HEK293 (cell line): ENCODE results near the gene CMTM2.

ENCODE experiments used
- CTCF ChIA-PET: fragments of 350-600 bp; formaldehyde crosslinking; extraction: SDS; loops from one replicate; lab custom pipeline; 2021; ENCODE audit warnings: antibody characterized with exemption; lab: Yijun Ruan, JAX
- POLR2A ChIA-PET: fragments of 300-600 bp; formaldehyde crosslinking; extraction: SDS; loops from one replicate; lab custom pipeline; 2020; ENCODE audit warnings: antibody characterized with exemption, inconsistent platforms; lab: Yijun Ruan, JAX
- H3K27ac ChIP-seq: fragments of 200-500 bp; sonication (Bioruptor generic); 2 replicates; pipeline ENCODE4 v1.5.1; 2014; ENCODE audit warnings: low read depth, low read length, control low read depth, inconsistent platforms; ENCODE audit errors: extremely low read depth
- H3K36me3 ChIP-seq, 2 experiments: fragments of 200-500 bp in 1 of 2; sonication (Bioruptor generic) in 1 of 2; 1 replicate in 1 of 2; 2 replicates in 1 of 2; pipeline ENCODE4 v1.5.1; 2014 to 2017; ENCODE audit warnings: inconsistent platforms in 2 of 2, low read length in 2 of 2; ENCODE audit not compliant: control insufficient read depth in 2 of 2, insufficient read depth in 1 of 2
- H3K4me1 ChIP-seq: fragments of 200-500 bp; sonication (Bioruptor generic); 2 replicates; pipeline ENCODE4 v1.5.1; 2014; ENCODE audit warnings: mild to moderate bottlenecking, low read length, inconsistent platforms; ENCODE audit not compliant: control insufficient read depth, insufficient read depth
- H3K4me3 ChIP-seq: 2 replicates; pipeline ENCODE4 v1.5.1; 2011; ENCODE audit warnings: low read depth, mild to moderate bottlenecking, control low read depth, low read length, moderate library complexity
- H3K9me3 ChIP-seq: fragments of 200-500 bp; sonication (Bioruptor generic); 2 replicates; pipeline ENCODE4 v1.5.1; 2014; ENCODE audit warnings: low read depth, low read length, inconsistent platforms; ENCODE audit not compliant: control insufficient read depth, insufficient read depth
- BCL6B ChIP-seq: fragments of 450-650 bp; formaldehyde crosslinking; IDR thresholded peaks from 2 replicates; pipeline ENCODE4 v1.5.1; 2017; ENCODE audit warnings: missing biosample characterization, missing genetic modification characterization
- EGR2 ChIP-seq: fragments of 450-650 bp; formaldehyde crosslinking; IDR thresholded peaks from 2 replicates; pipeline ENCODE4 v1.5.1; 2016; ENCODE audit warnings: low read depth, missing biosample characterization, missing genetic modification characterization
- KLF10 ChIP-seq: fragments of 450-650 bp; IDR thresholded peaks from 2 replicates; pipeline ENCODE4 v1.5.1; 2018; ENCODE audit warnings: missing biosample characterization, mild to moderate bottlenecking, missing genetic modification characterization
- KLF16 ChIP-seq: fragments of 450-650 bp; formaldehyde crosslinking; IDR thresholded peaks from 2 replicates; pipeline ENCODE4 v1.5.1; 2017; ENCODE audit warnings: missing biosample characterization, missing genetic modification characterization
- SETDB1 ChIP-seq: IDR thresholded peaks from one replicate; pipeline ENCODE4 v1.6.1; 2017; ENCODE audit warnings: mild to moderate bottlenecking, low read length, moderate library complexity, mixed read lengths; ENCODE audit not compliant: insufficient read length
- SP7 ChIP-seq: fragments of 450-650 bp; formaldehyde crosslinking; IDR thresholded peaks from 2 replicates; pipeline ENCODE4 v1.5.1; 2016; ENCODE audit warnings: missing biosample characterization, missing genetic modification characterization
- ZBTB11 ChIP-seq: fragments of 450-650 bp; formaldehyde crosslinking; conservative IDR thresholded peaks from 2 replicates; pipeline ENCODE4 v1.5.1; 2016; ENCODE audit warnings: low read depth, missing biosample characterization, missing genetic modification characterization
- ZBTB21 ChIP-seq: fragments of 450-650 bp; formaldehyde crosslinking; IDR thresholded peaks from 2 replicates; pipeline ENCODE4 v1.5.1; 2017; ENCODE audit warnings: missing biosample characterization, missing genetic modification characterization
- ZBTB8A ChIP-seq: fragments of 450-650 bp; formaldehyde crosslinking; IDR thresholded peaks from 2 replicates; pipeline ENCODE4 v1.5.1; 2016; ENCODE audit warnings: missing biosample characterization, missing genetic modification characterization
- ZIC2 ChIP-seq: fragments of 450-650 bp; formaldehyde crosslinking; IDR thresholded peaks from 2 replicates; pipeline ENCODE4 v1.5.1; 2016; ENCODE audit warnings: missing biosample characterization, missing genetic modification characterization
- ZNF10 ChIP-seq: fragments of 450-650 bp; formaldehyde crosslinking; IDR thresholded peaks from 2 replicates; pipeline ENCODE4 v1.5.1; 2017; ENCODE audit warnings: missing biosample characterization, missing genetic modification characterization
- ZNF132 ChIP-seq: fragments of 450-650 bp; formaldehyde crosslinking; IDR thresholded peaks from 2 replicates; pipeline ENCODE4 v1.5.1; 2017; ENCODE audit warnings: missing biosample characterization, missing genetic modification characterization, borderline replicate concordance
- ZNF148 ChIP-seq: fragments of 450-650 bp; formaldehyde crosslinking; IDR thresholded peaks from 2 replicates; pipeline ENCODE4 v1.5.0; 2017; ENCODE audit warnings: missing biosample characterization, missing genetic modification characterization, borderline replicate concordance
- ZNF155 ChIP-seq: fragments of 450-650 bp; formaldehyde crosslinking; IDR thresholded peaks from 2 replicates; pipeline ENCODE4 v1.5.1; 2016; ENCODE audit warnings: missing biosample characterization, missing genetic modification characterization
- ZNF24 ChIP-seq: fragments of 450-650 bp; formaldehyde crosslinking; IDR thresholded peaks from 2 replicates; pipeline ENCODE4 v1.5.1; 2016; ENCODE audit warnings: missing biosample characterization, missing genetic modification characterization
- ZNF433 ChIP-seq: fragments of 450-650 bp; formaldehyde crosslinking; IDR thresholded peaks from 2 replicates; pipeline ENCODE4 v1.5.1; 2016; ENCODE audit warnings: missing biosample characterization, missing genetic modification characterization, low read depth
- ZNF473 ChIP-seq: fragments of 450-650 bp; formaldehyde crosslinking; IDR thresholded peaks from 2 replicates; pipeline ENCODE4 v1.5.1; 2017; ENCODE audit warnings: missing biosample characterization, missing genetic modification characterization
- ZNF501 ChIP-seq: fragments of 450-650 bp; formaldehyde crosslinking; IDR thresholded peaks from 2 replicates; pipeline ENCODE4 v1.5.1; 2016; ENCODE audit warnings: missing biosample characterization, missing genetic modification characterization
- ZNF544 ChIP-seq: fragments of 450-650 bp; formaldehyde crosslinking; IDR thresholded peaks from 2 replicates; pipeline ENCODE4 v1.5.0; 2017; ENCODE audit warnings: missing biosample characterization, missing genetic modification characterization
- ZNF558 ChIP-seq: fragments of 450-650 bp; formaldehyde crosslinking; IDR thresholded peaks from 2 replicates; pipeline ENCODE4 v1.5.1; 2016; ENCODE audit warnings: missing biosample characterization, missing genetic modification characterization
- ZNF580 ChIP-seq: fragments of 450-650 bp; formaldehyde crosslinking; IDR thresholded peaks from 2 replicates; pipeline ENCODE4 v1.5.1; 2016; ENCODE audit warnings: missing biosample characterization, missing genetic modification characterization
- ZNF670 ChIP-seq: fragments of 450-650 bp; formaldehyde crosslinking; IDR thresholded peaks from 2 replicates; pipeline ENCODE4 v1.5.1; 2016; ENCODE audit warnings: missing biosample characterization, missing genetic modification characterization, low read depth
- ZNF747 ChIP-seq: fragments of 450-650 bp; formaldehyde crosslinking; IDR thresholded peaks from 2 replicates; pipeline ENCODE4 v1.5.1; 2016; ENCODE audit warnings: missing biosample characterization, missing genetic modification characterization
- ZNF777 ChIP-seq: fragments of 450-650 bp; formaldehyde crosslinking; IDR thresholded peaks from 2 replicates; pipeline ENCODE4 v1.5.1; 2017; ENCODE audit warnings: missing biosample characterization, missing genetic modification characterization, borderline replicate concordance
- TF ChIP-seq, protein P1 (sequence below): sonication (generic); formaldehyde crosslinking; IDR thresholded peaks from 2 replicates; pipeline ENCODE4 v1.8.1; 2022; ENCODE audit warnings: mild to moderate bottlenecking, moderate library complexity, missing genetic modification reagents
- TF ChIP-seq, protein P2 (sequence below): IDR thresholded peaks from 2 replicates; pipeline ENCODE4 v1.6.1; 2011; ENCODE audit warnings: mild to moderate bottlenecking, low read depth, low read length, borderline replicate concordance

CMTM2 gene

DNA sequence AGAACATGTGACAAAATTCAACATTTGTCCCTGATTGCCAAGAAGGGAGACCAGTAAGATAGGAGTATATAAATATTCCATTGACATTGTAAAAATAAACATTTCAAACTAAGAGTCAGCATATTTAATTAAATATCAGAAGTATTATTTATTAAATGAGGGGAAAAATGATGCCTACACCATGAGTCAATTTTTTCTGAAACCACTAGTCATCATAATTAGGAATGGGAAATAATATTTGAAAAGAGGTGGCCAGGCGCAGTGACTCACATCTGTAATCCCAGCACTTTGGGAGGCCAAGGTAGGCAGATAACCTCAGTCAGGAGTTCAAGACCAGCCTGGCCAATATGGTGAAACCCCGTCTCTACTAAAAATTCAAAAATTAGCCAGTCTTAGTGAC is 10.9 kb upstream of the CMTM2 start:
- Histone ChIP-seq H3K4me3 (no peak overlapping the region), H3K4me1 (peaks cover 9% of the 10 kb centered on the region), H3K36me3 (peaks cover 5 to 38% of the 10 kb centered on the region in 2 experiments; a peak in 2 of 3 replicates), H3K27ac (no peak overlapping the region), H3K9me3 (no peaks in the 10 kb centered on the region)
- CTCF ChIA-PET, result no interaction called here
- POLR2A ChIA-PET, result no interaction called here
- TF ChIP-seq BCL6B (tag by site-specific recombination), result no peak
- TF ChIP-seq ZNF433, result no peak
- no peak for TF ChIP-seq KLF10 (tag by site-specific recombination)
- TF ChIP-seq ZIC2, result no peak
- TF ChIP-seq ZBTB21 (tag by site-specific recombination), result no peak
- TF ChIP-seq KLF16 (tag by site-specific recombination), result no peak
- TF ChIP-seq ZNF132 (tag by site-specific recombination), result no peak
- no peak for TF ChIP-seq ZNF747
- TF ChIP-seq ZNF777 (tag by site-specific recombination), result no peak
- TF ChIP-seq ZNF24 (tag by site-specific recombination), result no peak
- TF ChIP-seq ZNF148 (tag by site-specific recombination), result no peak
- TF ChIP-seq, protein P1, sequence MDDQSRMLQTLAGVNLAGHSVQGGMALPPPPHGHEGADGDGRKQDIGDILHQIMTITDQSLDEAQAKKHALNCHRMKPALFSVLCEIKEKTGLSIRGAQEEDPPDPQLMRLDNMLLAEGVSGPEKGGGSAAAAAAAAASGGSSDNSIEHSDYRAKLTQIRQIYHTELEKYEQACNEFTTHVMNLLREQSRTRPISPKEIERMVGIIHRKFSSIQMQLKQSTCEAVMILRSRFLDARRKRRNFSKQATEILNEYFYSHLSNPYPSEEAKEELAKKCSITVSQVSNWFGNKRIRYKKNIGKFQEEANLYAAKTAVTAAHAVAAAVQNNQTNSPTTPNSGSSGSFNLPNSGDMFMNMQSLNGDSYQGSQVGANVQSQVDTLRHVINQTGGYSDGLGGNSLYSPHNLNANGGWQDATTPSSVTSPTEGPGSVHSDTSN (CRISPR knock-in tag), result no peak
- TF ChIP-seq EGR2, result no peak

- POLR2A ChIA-PET, result no interaction called here
- Histone ChIP-seq H3K9me3 (no peaks in the 10 kb centered on the region), H3K27ac (no peak overlapping the region), H3K4me1 (peaks cover 9% of the 10 kb centered on the region), H3K4me3 (no peak overlapping the region), H3K36me3 (peaks cover 5 to 30% of the 10 kb centered on the region in 2 experiments; a peak in 2 of 3 replicates)
- CTCF ChIA-PET, result interaction anchor here (0.6 kb wide), 1 partner anchor 311 kb away, joined by 7 read pairs; the partner anchor contains the start of gene PDP2
- TF ChIP-seq, protein P2, sequence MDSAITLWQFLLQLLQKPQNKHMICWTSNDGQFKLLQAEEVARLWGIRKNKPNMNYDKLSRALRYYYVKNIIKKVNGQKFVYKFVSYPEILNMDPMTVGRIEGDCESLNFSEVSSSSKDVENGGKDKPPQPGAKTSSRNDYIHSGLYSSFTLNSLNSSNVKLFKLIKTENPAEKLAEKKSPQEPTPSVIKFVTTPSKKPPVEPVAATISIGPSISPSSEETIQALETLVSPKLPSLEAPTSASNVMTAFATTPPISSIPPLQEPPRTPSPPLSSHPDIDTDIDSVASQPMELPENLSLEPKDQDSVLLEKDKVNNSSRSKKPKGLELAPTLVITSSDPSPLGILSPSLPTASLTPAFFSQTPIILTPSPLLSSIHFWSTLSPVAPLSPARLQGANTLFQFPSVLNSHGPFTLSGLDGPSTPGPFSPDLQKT, result no peak
- TF ChIP-seq ZNF670 (tag by site-specific recombination) (no peak), ZNF132 (tag by site-specific recombination) (no peak), ZNF473 (tag by site-specific recombination) (no peak), ZBTB11 (tag by site-specific recombination) (no peak), ZNF558 (tag by site-specific recombination) (no peak), ZNF155 (tag by site-specific recombination) (no peak), ZNF501 (tag by site-specific recombination) (no peak), SETDB1 (no peak), ZNF10 (no peak), ZBTB8A (tag by site-specific recombination) (no peak), ZNF544 (tag by site-specific recombination) (no peak), ZNF580 (no peak), SP7 (no peak)
- TF ChIP-seq, protein P1 (CRISPR knock-in tag), result no peak
Measured at GRCh38 chr16:66569131-66569530, 10.1 kb upstream of the CMTM2 start.
